Measurements from ENCODE around the gene GRB2.
"Not testable (repeated sequence)": the region's sequence is repeated elsewhere in the genome, so short reads cannot be mapped to it uniquely, and the experiment has no call there.

The GRB2 gene

DNA sequence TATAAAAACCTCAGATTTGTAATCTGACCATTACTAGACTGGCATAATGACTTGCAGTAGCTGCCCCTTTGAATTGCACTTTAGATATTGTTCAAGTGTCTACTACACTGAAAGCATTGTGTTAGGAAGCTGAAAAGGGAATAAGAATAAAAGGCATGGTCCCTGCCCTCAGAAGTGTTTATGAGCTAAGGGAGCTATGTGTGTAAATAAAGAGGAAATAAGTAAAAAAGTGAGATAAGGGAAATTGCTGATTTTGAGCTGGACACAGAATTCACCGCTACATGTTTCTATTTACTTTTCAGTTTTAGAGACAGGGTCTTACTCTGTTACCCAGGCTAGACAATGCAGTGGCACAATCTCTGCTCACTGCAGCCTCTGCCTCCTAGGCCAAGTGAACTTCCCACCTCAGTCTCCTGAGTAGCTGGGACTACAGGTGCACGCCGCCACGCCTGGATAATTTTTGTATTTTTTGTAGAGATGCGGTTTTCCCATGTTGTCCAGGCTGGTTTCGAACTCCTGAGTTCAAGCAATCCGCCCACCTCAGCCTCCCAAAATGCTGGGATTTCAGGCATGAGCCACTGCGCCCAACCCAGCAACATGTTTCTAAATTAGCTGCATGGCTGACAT is 57.0 kb downstream of the GRB2 start:
- DNase-seq, result no peak

DNA sequence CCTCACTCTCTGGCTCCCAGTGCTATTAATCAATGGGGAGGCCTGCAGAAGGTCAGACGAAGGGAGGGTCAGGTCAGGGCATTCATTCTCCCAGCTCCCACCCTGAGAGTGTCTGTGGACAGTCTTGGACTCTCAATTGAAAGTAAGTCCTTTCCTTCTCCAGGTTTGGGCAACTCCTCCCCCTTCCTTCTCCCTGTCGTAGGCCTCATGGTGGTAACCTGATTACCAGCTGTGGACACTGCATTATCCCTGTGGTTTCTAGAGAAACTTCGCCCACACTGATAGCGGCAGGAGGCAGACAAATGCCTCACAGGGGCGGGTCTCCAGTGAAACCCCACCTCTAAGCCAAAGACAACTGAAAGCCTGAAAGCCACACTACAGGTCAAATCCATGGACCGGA is 58.6 kb downstream of the GRB2 start:
- DNase-seq, result no peak

DNA sequence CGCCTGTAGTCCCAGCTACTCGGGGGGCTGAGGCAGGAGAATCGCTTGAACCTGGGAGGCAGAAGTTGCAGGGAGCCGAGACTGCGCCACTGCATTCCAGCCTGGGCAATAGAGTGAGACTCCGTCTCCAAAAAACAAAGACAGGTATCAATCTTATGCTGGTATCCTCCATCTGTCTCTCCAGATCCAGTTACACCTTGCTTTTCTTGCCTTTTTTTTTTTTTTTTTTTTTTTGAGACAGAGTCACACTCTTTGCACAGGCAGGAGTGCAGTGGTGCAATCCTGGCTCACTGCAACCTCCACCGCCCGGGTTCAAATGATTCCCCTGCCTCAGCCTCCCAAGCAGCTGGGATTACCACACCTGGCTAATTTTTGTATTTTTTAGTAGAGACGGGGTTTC is 59.1 kb downstream of the GRB2 start:
- not testable (repeated sequence) for DNase-seq

DNA sequence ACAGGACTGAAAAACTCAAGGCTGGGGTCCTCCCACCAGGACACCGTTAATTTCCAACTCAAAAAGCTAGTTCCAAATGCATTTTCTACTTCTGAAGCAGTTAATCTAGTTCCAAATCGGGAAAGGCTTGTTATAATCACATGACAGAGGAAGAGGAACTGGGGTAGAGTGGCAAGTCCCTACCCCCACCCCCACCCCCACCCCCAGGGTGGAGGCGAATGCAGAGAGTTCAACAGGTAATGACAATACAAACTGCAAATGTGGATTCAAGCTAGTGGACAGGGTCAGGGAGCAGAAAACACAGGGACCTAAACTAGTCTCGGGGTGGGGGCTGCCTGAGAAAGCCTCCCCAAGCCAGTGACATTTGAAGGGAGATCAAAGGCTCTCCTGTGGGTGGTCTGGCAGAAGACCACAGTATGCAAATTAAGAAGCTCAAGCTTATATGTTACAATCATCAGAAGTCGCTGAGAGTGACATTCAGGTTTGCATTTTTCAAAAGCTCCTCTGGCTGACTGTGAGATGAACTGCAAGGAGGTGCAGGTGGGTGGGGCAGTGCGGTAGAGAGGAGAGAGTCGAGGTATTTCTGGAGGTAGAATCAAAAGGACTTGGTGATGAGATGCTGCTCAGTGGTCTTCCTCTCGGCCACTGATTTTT is 59.8 kb downstream of the GRB2 start:
- DNase-seq, result peak; percentile 35 to 64

DNA sequence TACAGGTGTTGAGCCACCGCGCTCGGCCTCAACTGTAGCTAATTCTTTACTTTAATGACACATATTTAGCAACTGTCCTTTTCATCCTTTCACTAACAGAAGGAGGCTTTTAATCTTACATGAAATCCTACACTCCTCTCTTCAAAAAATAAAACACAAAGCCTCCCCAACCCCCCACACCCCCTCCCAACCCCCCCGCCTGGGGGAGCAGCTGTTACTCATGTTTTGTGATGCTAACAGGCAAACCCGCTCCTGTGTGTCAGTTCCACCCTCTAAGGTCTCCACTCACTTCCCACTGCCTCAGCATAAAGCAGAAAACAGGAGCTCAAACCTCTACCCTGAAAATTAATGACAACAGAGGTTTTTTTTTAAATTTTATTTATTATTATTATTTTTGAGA is 60.8 kb downstream of the GRB2 start:
- peak in 1 of 2 donors; percentile 28 for DNase-seq

DNA sequence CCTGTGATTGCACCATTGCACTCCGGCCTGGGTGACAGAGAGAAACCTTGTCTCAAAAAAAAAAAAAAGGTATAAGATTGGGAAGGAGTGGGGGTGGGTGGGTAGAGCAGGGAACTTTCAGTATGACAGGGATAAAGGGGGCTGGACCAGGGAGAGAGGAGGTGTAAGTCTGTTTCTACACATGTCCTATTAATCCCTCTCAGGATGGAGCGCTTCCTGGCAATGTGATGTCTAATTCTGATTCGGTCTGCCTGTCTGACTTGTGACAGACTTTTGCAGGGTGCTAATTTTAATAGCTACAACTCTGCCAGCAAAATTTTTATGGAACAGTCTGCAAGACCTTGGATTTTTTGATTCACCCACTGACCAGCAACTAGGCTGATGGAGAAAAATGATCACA is 62.5 kb downstream of the GRB2 start:
- DNase-seq, result no peak

DNA sequence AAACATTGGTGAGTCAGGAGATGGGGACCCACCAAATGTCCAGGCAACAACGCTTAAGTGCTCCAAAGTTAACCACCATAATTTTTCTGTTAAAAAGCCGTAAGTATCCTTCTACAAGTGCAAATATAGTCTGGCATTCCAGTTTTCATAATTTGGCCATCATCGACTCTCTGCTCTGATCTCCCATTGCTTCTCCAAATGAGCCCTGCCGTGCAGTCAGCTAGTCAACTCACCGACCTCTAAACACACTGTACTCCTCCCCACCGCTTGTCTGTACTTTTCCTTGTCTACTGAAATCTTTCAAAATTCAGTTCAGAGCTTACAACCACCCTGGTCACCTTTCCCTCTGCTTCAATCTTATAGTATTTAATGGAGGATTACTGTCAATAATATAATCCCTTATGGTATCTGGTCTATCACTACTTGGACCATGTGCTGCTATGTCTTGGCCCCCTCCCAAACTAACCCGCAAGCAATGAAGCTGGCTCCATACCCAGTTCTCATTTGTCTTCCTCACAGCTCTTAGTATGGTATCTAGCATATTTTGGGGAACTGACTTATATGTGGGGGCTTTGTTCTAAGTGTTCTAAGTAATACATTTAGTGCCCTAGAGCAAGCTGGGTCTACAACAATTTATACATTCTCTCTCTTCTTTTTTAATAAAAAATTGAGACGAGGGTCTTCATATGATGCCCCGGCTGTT is 63.5 kb downstream of the GRB2 start:
- no peak for DNase-seq

DNA sequence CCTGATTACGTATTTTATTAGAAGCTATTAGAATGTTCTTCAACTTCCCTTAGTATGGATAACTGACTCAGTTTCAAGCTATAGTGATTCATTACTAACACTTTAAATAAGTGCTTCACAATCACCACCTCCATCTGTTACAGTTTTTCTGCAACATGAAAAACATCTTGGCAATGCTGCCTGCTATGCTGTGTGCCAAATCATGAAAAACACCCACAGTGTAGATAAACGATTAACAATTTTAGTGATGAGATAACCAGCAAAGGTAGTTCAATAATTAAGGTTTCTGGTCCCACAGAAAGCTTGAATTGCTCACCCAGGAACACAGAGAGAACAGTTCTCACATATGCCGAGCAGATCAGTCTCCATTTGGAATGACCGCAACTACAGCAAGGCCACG is 64.8 kb downstream of the GRB2 start:
- DNase-seq, result no peak

DNA sequence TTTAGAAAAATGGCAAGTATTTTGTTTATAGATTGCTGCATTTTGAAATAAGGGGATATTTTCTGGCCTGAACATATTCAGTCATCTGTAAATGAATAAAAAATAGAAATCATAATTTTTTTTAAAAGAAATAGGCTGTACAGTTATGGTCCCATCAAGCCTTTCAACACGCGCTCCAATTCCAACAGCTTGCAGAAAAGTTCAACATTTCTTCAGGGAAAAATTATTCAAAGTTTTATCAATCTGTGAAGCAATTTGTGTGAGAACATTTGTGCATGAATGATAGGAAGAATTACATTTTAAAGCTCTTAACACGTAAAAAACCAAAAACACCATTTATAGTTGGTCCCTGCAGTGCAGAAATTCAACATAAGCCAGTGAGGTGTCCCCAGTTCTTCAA is 65.5 kb downstream of the GRB2 start:
- no peak for DNase-seq

DNA sequence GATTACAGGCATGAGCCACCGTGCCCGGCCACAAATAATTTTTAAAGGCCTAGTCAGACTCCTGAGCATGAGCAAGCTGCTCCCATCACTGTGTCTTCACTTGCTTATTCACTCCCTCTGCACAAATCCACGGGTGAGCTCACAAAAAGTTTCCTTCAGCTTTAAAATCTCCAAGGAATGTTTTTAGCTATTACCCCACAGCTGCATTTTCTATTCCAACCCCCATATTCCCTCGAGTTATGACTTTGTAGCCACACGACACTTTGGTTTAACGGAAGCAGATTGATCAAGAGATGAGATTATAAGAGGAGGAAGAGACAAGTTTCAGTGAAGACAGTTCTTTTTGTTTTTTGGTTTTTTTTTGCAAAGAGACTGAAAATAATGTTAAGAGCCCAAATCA is 67.1 kb downstream of the GRB2 start:
- DNase-seq, result peak in 1 of 2 donors; percentile 10

DNA sequence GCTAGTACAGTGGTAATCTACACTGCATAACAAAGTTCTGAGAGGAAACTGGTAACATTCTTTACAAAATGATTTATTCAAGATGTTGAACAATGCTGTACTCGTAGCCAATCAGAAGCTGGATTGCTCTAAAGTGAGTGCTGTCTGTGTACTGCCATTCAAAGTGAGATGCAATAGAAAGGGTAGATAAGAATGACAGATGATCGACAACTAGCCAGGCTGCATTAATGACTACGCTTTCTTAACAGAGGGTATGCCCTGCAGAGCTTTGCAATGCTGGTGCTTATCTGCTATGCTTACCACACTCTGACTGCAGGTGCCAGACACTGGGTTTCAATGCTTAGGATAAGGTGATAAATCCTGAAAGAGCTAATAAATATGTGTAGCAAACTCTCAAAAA is 70.2 kb downstream of the GRB2 start:
- no peak for DNase-seq

DNA sequence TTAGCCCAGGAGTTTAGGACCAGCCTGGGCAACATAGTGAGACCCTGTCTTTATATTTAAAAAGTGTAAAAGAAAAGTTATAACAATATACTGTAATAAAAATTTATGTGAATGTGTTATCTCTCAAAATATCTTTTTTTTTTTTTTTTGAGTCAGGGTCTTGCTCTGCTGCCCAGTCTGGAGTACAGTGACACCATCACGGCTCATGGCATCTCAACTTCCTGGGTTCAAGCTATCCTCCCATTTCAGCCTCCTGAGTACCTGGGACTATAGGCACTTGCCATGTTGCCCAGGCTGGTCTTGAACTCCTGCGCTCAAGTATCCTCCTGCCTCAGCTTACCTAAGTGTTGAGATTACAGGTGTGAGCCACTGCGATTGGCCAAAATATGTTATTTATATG is 70.8 kb downstream of the GRB2 start:
- DNase-seq, result no peak

DNA sequence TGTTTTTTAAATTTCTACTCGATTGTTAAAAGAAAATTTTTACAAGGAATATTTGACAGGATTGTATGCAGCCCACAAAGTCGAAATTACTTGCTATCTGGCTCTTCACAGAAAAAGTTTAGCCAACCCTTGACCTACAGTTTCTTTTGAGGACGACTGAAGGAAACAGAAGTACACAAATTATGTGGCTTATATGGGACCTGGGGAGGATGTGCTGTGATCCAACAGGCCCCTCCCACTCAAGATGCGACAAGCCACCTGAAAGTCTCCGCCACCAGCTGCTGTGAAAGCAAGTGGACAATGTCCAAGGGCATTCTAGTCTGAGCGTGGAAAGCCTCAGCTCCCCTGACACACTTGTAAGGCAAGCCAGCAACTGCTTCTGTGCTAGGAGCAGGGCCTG is 73.8 kb downstream of the GRB2 start:
- DNase-seq, result no peak

DNA sequence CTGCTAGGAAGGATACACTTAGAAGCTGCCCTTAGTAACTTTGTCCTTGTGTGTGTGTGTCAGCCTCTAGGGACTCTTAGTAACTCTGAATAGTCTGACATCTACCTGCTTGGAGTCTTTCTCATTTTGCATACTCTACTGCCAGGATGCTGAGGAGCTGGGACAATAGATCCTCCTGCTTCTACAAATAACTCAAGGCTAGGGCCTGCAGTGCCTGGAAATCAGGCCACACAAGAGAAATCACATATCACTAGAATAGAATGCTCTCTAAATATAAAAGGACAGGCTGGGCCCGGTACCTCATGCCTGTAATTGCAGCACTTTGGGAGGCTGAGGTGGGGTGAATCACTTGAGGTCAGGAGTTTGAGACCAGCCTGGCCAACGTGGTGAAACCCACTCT is 77.7 kb downstream of the GRB2 start:
- no peak for DNase-seq

DNA sequence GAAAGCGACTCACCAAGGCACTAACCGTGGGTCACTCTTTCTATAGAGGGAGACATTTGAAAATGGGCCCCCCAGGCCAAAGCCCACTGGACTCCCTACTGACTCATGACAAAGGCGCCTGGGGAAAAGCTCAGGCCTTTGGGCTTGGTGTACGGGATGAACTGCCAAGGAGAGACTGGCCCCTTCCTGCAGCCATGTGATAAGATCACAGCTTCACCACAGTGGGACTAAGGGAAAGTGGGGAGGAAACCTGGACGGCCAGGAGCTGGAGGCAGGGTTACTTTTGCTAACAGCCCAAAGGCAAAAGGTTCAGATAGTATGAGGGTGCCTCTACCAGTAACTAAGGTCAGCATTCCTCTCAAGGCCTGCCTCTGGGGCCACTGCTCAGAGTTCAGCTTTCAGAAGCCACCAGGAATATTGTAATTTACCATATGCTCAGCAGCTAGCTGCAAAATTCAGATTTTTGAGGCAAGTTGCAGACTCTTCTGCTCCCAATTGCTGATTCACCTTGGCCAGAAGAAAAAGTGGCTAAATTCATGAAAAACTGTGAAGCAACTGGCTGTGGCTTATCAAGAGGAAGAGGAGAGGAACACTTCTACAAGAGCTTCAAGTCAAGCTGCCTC is 79.1 kb downstream of the GRB2 start:
- no peak for DNase-seq

DNA sequence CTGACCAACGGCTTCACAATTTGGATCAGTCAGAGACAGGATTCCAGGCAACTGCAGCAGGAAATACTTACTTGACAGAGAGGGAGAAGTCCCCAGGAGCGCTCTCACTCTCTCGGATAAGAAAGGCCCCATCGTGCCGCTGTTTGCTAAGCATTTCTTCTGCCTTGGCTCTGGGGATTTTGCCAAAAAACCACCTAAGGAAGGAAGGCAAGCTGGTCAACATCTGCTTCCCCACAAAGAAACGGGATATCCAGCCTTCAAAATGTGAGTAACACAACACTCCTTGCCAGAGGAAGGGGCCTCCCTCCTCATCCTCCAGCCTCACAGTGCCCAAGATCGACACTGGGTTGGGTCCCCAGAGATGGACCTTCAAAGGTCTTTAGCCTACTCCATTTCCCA is 79.7 kb downstream of the GRB2 start:
- DNase-seq, result no peak

DNA sequence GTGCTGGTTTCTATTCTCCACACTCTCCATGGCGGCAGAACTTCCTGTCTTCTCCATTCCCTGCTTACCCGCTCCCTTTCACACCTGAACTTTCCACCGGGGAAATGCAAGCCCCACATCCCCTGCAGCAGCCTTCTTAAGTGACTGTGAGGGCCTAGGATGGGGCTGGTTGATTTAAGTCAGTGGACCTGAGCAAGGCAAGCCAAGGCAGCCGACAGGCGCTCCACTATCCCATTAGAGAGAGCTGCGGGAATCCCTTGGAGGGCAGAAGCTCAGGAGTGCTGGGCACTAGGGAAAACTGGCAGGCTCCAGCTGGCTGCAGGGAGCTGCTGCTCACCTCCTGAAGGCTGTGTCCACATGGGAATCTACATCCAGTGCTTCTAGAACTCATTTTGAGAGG is 80.1 kb downstream of the GRB2 start:
- DNase-seq, result no peak

DNA sequence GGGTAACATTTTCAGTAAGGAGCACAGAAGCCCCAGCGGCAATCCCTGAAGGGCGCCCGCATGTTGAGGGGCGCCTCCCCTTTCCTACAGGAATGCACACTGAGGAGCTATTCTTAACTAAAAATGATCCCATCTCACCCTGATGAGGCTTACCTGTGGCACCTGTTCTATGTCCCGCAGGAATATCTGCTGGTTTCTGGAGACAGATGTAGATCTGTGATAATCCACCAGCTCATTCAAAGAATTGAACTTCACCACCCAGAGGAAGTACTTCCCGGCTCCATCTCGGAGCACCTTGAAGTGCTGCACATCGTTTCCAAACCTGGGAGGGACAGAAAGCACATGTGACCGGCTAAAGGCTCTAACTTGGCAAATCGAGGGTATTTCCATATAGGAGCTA is 84.0 kb downstream of the GRB2 start:
- DNase-seq, result no peak

DNA sequence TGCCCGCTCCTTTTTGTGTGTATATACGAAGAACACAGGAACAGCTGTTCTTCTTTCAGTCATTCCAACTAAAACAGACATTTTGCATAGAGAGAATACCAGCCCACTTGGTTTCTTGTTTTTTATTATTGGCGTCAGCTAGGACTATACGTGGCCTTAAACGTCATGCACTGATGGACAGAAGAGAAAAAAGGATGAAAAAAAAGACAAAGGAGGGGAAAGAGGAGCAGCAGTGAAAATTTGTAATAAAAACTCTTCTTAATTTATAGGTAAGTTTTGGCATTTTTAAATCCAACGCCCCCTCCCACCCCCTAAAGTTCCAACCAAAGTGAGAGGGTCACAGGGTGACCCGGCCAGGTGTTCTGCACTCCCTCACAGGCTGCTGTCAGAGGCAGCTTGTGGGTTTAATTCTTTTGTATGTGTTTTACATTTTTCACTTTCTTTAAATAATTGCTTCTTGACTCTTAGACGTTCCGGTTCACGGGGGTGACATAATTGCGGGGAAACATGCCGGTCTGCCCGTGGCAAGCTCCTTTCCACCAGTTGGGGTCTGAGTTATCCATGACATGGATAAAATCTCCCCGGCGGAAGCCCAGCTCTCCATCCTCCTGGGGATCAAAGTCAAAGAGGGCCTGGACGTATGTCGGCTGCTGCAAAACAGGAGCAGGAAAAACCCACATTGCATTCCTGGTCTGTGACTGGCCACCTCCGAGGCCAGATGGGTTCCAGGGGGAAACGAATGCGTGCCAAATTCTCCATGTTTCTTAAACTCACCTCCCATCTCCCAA is 85.4 kb downstream of the GRB2 start:
- no peak for DNase-seq

DNA sequence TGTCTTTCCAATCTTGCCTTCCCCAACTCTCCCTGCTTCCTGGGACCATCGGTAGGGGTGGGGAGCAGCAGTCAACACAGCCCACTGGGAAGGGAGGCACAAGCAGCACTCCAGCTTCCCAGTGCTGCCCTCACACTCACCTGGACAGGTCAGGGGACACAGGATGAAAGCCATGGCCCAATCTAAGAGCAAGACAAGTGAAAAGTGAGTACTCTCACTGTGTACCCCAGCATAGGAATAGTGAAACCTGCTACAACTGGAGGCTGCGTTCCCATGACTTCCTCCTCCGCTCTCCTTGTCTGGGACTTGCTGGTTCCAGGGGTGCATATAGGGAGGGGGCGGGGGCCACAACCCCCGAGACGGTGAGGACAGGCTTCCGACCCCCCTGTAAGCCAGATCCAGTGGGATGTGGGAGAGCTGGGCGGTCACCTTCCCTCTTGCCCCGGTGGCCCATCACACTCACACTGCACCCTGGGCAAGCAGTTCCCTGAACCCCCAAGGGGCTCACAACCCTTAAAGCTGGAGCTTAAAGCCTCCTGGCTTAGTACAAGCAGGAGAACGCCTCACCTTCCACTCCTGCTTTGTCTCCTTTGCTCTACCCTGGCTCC is 86.8 kb downstream of the GRB2 start:
- no peak for DNase-seq

DNA sequence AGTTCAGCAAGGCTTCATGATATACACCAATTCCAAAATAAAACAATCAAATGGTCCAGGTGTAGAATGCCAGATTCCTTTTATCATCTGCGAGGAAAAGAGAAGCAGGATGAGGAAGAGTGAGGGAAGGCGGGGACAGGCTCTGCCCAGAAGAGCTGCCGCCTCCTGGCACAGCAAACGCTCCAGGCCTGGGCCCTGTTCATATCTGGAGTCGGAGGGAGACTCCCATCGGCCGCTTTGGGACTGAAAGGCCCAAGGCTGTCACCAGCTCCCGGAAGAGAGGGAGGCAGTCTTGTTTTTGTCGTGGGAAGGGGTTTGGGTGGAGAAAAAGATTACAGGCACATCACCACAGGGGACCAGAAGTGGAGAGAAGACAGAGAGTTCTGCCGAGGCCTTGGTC is 87.3 kb downstream of the GRB2 start:
- no peak for DNase-seq

DNA sequence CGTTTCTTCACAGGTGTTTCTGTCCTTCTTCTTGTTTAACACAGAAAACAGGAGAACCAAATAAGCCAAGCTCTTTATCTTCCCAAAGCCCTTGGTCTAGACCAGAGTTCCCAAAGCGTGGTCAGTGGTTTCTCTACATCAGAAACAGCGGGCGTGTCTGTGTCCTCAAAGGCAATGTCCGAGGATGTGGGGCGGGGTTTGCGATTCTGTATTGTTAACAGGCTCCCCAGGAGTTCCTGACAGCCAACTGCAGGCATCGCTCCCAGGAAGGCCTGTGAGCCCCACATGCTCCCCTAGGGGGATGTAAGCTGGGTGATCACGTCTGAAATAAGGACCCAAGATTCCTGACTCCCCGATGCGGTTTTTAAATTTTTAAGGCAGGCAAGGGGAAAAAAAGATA is 87.8 kb downstream of the GRB2 start:
- no peak for DNase-seq

DNA sequence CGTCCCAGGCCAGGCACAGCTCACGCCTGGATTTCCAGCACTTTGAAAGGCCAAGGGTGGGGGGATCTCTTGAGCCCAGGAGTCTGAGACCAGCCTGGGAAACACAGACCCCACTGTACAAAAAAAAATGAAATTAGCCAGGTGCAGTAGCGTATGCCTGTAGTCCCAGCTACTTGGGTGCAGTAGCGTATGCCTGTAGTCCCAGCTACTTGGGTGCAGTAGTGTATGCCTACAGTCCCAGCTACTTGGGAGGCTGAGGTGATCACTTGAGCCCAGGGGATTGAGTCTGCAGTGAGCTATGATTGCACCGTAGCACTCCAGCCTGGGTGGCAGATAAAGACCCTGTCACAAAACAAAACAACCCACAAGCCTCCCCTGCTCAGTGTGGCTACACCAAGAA is 89.2 kb downstream of the GRB2 start:
- DNase-seq, result no peak
